ENCODE data around the gene DNAH8.

Gene DNAH8

DNA sequence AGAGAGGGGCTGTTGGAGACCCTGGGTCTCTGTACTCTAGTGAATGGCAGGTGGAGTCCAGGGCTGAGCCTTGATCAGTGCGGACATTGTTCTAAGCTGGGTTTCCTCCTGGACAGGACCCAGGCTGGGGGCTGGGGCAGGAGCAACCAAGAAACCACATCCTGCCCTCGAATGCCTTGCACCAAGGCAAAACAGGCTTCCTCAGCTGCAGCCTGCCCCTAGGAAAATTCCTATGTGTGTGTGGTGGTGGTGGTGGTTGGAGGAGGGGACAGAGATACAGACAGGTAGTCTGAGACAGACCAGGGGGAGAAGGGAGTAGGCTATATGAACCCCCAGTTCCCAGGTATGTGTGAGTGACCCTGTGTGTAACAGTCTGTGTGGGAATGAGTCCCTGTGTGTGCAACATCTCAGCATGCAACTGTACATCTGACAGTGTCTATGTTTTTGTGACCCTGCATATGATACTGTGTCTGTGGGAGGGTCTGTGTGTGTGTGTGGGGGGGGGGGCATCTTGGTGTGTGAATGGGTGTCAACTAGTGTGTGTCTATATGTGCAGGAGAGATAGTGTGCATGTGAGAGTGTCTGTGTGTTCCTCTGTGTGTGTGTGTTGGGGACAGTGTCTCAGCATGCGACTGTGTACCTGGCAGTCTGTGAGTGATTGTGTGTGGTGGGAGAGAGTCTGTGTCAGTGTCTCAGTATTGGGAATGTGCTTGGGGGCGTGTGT lies 336.4 kb downstream of the DNAH8 start:
- no peak for DNase-seq (ENCODE audit: low read depth in 2 of 2)

DNA sequence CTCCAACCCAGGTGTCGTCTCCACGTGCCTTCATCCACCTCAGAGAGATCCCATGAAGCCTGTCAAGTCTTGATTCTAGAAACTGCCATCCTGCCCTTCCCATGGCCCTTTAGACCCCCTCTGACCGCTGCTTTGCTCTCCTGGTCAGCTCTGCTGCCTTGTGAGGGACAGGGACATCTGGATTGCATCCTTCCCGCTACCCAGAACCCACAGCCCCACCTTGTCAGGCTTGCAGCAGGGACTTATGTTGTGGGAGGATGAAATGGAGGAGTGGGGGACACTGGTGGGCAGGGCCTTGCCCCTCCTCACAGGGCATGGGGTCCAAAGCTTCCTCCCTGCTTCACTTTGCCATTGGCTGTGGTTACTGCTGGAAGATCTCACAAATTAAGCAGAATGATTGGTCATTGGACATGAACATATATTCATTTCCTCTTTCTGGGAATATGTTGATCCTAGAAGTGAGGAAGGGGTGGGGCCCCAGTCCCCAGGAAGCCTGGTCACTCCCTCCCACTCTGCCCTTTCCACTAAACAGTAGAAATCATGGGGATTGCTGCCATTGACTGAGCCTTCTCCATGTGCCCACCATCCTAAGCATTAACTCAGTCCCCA lies 338.0 kb downstream of the DNAH8 start:
- no peak for DNase-seq (ENCODE audit: low read depth in 2 of 2)

DNA sequence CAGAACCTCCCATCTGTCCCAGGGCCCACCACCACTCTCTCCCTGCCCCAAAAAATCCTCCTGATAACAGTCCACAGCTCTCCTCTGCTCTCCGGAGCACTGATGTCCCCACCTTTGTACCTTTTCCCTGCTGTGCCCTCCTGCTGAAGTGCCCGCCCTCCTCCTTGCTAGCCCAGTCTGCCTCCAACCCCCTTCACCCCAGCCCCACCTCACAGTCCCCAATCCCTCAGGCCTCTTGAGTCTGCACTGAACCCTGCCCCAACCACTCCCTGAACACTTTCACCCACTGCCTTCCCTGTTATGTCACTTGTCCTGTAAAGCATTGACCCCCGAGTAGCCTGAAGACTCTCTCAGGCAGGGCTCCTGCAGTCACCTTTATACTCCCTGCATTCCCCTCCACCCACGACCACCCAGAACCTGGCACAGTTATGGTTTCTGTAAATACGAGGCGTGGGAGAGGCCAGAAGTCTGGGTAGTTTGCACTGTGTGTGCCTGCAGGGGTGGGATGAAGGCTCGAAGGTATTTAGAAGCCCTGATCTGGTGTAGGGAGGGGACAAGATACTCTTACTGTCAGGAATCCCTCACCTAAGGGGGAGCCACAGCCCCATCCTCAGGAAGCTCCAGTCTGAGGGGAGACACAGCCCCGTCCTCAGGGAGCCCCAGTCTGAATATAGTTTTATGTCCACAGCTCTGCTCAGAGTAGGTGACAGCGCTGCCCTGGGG lies 338.9 kb downstream of the DNAH8 start:
- DNase-seq (ENCODE audit: low read depth in 2 of 2) = no peak

DNA sequence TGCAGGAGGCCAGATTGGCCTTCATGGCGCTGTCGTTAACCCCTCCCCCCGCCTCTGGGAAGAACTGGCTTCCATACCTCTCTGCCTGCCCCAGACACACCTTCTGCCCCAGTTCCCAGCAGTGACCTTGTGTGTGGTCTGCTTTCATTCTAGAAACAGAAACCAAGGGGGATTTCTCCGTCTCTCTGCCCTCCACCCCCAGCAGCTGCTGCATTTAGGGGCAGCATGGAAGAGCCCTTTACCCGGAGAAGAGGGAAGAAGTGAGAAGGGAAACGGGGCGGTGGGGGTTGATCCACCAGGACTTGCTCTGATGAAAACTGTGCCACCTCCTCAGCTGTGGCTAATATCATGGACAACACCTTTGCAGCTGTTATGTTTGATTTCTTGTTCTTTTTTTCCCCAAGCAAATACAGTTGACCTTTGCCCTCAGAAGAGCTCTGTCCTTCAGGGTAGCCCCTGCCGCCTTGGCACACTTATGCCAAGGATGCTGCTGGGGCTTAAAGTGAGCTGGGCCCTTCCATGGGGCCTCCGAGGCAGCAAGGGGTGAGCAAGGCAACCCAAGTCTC lies 339.5 kb downstream of the DNAH8 start:
- no peak for DNase-seq (ENCODE audit: low read depth in 2 of 2)

DNA sequence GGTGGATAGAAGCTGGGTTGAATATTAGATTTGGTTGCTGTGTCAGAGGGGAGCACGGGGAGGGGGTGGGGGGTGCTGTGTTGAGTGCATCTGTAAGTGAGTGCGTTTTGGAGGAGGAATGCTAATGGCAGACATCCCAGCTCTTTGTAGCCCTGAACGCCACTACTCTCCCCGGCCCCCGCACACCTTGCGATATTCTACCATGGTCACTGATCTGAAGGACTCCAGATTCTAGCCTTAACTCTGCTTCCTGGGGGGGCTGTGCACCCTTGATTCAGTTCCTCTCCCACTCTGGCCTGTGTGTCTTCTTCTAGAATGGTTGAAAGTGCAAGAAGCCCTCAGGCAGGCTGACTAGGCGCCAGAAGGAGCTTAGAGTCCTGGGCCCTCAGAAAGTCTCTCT lies 340.6 kb downstream of the DNAH8 start:
- DNase-seq (ENCODE audit: low read depth in 2 of 2) = no peak

DNA sequence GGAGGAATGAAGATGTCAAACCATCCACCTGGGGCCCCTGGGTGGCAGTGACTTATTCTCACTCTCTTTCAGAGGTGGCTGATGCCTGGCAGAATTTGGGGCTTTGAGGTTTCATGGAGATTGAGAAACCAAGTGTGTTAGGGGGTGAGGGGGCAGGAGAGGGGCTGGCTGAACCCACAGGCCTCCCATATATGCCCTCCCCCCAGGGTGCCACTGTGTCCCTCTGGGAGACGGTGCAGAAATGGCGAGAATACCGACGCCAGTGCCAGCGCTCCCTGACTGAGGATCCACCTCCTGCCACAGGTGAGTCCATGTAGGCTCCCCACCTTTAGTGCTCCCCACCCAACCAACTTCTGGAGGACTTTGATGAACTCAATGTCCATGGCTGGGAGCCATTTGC lies 341.1 kb downstream of the DNAH8 start:
- DNase-seq (ENCODE audit: low read depth in 2 of 2) = no peak

DNA sequence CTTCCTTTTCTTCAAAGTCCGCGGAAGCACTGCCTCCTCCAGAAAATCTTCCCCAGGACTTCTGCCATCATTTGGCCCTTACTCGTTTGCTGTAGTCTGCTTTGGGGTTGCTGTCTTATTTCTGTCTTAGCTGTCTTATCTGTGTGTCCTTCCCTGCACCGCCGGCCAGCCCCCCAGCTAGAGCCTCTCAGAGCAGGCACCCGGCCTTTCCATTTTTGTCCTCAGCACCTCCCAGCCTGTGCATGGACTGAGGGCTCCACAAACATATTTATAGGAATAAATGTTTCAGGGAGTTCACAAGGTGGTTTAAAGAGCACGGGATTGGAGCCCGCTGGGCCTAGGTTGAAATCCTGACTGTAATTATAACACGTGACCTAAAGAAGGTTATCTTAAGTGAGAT lies 341.6 kb downstream of the DNAH8 start:
- no peak for DNase-seq (ENCODE audit: low read depth in 2 of 2)

DNA sequence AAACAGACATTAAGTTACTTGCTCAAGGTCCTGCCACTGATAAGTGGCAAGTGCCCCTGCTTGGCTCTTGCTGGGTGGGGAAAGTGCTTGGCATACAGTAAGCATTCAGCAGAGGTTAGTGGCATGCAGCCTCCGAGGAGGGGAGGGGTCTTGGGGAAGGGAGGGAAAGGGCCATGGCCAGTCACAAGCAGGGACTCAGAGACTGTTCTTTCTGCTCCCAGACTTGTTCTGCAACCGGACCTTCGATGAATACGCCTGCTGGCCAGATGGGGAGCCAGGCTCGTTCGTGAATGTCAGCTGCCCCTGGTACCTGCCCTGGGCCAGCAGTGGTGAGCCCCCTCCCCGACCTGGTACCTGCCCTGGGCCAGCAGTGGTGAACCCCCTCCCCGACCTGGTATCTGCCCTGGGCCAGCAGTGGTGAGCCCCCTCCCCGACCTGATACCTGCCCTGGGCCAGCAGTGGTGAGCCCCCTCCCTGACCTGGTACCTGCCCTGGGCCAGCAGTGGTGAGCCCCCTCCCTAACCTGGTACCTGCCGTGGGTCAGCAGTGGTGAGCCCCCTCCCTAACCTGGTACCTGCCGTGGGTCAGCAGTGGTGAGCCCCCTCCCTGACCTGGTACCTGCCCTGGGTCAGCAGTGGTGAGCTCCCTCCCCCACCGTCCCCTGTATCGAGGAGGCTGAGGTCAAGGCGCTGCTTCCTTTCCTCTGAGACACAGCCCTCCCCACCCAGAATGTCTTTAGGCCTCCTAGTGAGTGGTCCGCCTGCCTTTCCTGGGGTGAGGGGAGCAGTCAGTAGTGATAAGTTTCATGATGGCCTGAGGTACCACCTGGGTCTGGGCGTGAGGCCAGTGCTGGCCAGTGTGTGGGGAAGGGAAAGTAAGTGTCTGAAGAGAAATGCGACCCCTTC lies 342.4 kb downstream of the DNAH8 start:
- no peak for DNase-seq (ENCODE audit: low read depth in 2 of 2)

DNA sequence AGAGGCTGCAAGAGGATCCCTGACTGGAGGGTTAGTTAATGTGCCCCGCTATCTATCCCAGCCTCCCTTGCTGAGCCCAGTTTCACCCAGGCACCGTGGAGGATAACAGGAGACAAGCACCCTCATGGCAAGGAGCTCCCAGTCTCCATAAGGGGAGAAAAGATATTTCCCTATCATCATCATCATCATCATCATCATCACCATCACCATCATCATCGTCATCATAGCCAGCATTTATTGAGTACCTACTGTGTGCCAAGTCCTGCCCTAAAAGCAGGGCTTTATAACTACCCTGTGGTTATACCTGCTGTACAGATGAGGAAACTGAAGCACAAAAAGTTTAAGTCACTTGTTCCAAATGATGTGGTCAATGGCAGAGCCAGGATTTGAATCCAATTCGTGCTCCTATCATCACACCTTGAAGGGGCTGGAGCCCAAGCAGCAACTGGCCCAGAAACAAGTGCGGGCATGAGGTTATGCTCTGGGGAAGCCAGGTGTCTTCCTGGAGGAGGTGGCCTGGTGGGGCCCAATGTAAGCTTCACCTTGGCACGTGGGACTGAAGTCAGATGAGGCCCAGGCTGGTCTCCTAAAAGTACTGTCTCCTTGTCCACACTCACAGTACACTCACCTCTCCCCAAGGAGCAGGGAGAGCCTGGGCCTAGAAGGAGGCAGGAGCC lies 343.5 kb downstream of the DNAH8 start:
- no peak for DNase-seq (ENCODE audit: low read depth in 2 of 2)

DNA sequence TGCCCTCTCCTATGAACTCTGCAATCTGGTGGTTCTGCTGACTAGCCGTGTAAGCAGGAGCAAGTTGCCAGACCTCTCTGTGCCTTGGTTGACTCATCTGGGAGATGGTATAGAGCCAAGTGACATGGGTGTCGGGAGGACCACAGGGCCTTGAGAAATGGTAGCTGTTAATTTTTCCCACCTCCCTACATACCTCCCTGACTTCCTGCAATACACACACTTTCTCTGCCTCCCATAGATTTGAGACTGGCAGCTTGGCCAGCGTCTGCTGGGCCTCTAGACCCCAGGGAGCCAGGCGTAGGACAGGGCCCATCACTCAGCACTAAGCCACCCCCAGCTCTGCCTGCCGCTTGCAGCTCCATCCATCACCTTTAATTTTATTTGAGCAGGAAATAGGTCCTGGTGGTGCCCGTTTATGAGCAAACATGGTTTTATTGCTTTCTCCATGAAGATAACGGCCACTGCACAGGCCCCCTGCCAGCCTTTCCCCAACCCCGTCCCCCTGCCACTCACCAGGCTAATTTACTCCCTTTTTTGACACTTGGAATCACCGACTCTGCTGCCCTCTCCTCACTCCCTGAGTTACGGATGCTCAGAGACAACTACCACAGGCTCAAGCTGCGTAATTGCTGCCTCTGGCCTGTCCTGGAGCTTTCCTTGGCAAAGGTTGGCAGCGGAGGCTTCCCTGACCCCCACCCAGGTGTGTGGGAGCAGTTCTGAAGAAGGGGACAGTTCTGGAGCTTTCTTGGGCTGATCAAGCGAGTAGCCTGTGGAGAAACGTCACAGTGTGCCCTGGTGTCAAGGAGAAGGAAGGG lies 344.6 kb downstream of the DNAH8 start:
- DNase-seq (ENCODE audit: low read depth in 2 of 2) = no peak

DNA sequence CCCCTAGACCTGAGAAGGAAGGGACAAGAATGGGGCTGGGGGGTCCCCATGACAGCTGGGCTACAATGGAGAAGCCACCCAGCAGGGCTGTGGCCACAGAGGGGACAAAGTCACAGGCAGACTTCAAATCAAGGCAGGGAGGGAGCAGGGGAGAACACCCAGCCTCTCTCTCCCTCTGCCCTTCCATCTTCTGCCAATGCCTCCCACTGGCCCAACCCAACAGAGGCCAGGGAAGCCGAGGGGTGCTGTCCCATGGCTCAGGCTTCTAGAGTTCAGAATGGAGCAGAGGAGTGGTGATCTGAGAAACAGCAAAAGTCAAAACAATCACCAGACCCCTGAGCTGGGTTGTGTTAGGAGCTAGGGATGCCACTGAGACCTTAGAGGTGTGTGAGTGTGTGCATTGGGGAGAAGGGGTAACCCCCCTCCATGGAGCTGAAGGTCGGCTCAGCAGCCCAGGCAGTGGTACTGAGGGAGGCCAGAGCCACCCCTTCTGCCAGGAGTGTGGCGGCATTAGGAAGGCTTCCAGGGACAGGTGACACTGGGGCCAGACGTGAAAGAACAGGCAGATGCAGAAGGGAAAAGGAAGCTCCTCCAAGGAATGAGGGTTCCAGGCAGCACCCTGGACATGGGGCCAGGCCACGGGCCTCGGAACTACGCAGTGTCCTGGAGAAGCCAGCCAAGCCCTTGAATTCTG lies 345.5 kb downstream of the DNAH8 start:
- no peak for DNase-seq (ENCODE audit: low read depth in 2 of 2)

DNA sequence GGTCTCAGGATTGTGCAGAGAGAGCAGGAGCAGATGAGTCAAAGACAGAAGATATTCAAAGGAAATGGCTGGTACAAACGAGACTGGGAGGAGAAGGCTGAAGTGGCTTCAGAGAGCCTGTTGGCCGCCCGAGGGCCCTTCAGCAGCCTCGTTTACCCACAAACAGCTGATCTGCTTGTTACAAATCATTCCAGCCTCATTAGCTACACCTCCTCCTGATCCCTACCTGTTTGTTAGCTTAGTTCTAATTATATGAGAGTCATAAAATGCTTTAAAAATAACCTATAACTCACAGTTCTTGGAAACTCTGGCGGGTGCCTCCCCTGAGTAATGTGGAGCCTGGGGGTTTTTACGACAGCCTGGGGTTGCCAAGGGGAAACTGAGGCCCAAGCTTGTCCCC lies 346.1 kb downstream of the DNAH8 start:
- DNase-seq (ENCODE audit: low read depth in 2 of 2) = no peak

DNA sequence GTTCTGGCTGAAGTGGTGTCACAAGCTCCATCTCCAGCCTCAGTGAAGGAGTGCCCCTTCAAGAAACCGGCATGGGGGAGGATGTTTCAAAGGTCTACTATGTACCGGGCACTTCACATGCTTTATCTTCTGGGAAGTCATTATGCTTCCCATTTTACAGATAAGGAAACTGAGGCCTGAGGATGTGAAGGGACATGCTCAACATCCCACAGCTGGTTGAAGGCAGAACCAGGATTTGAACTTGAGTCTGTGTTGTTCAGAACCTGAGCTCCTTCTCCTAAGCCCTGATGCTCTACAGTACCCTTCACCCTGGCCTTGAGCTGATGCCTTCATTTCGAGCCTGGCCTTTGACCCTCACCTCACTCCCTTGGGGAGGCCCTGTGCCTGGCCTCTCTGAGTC lies 346.5 kb downstream of the DNAH8 start:
- DNase-seq (ENCODE audit: low read depth in 2 of 2) = no peak

DNA sequence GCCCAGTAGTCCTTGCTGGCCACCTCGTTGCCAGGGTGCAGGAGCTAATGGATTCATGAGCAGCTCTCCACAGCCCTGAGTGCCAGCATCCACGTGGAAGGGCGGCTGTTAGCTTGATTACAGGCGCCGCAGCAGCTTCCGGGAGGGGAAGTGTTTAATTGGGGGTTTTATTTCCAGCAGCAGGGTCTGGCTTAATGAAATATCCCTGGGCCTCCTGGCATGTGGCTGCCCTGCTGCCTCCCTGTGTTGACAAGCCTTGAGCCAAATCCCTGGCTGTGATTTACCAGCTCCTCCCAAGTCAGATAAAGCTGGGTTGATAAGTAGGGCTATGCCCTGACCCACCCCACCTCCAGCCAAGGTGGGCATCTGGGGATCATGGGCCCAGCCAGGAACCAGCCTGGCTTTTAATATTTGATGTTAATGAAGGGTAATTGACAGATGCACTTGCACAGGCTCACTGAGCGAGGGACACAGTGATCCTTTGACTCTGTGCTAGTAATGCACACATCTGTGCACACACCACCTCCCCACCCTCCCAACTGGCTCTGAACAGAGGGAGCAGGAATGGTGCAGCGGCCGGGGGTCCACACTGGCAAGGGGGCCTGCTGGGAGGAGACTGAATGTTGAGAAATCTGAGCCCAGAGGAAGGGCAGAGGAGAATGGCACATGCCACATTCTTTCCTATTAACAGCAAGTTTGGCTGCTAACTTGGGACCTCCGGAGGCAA lies 347.1 kb downstream of the DNAH8 start:
- no peak for DNase-seq (ENCODE audit: low read depth in 2 of 2)

DNA sequence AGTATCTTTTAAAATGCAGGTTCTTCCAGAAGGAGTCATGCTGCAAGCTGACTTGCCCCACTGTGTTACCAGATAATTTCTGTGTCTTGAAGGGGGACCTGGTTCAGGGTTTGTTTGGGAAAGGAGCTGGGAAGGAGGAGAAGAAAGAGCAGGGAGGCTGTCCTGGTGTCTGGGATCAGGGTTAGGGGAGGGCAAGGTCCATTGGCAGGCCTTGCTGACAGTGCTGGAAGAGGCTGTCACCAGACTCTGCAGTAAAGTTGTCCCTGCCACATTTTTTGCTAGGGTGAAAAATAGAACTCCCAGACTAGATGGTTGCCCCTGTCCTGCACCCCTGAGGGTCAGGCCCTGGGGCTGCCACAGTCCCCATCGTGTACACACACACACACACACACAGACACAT lies 348.4 kb downstream of the DNAH8 start:
- no peak for DNase-seq (ENCODE audit: low read depth in 2 of 2)

DNA sequence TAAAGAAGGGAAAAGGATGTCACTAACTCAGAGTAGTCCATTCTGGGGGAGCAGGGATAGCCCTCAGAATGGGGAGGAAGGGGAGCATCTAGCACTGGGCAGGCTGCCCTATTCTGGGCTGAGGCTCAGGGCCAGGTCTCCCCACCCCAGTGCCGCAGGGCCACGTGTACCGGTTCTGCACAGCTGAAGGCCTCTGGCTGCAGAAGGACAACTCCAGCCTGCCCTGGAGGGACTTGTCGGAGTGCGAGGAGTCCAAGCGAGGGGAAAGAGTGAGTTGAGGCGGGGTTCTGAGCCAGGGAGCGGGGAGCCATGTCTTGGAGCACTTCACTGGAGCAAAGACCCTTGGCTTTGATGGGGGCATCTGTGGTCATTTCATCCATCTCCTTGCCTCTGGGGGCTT lies 350.4 kb downstream of the DNAH8 start:
- DNase-seq (ENCODE audit: low read depth in 2 of 2) = no peak

DNA sequence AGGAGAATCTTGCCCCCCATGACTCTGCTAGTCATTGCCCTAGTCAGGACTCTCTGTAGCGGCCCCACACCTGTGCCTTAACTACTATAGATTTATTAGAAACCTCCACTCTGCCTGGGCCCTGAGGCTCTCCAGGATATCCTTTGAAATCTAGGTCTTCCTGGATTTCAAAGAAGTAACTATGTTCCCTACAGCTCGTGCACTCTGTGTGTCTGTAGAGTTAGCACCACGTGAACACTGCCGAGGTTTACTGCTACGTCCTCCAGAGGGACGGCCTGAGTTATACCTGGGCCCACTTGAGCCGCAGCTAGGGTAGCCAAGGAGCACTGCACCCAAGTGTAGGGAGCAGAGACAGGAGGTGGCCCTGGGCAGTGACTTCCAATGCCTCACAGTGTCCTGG lies 353.3 kb downstream of the DNAH8 start:
- DNase-seq (ENCODE audit: low read depth in 2 of 2) = no peak

DNA sequence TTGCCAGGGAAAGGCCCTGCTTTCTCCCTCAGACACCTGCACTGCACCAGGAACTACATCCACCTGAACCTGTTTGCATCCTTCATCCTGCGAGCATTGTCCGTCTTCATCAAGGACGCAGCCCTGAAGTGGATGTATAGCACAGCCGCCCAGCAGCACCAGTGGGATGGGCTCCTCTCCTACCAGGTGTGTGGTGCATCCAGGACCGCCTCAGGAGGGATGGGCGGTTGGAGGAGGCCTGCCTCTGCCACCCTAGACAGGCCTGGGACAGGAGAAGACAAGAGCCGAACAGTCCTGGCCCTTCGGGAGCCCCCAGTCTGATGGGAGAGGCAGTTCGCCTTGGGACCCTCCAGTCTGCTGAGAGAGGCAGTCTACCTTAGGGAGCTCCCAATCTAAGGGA lies 357.7 kb downstream of the DNAH8 start:
- DNase-seq (ENCODE audit: low read depth in 2 of 2) = no peak

Data from stimulated activated CD8-positive, alpha-beta memory T cell treated with anti-CD3 and anti-CD28 coated beads, Interleukin-2, amount 100 ng/mL, for 48 hours (primary cell).